Caki2 (cell line): ENCODE data around the gene GGTLC2. TPM values are rescaled to one million over a fixed set of nuclear protein-coding genes. Genes with fewer than 3 reads are reported as not detected.
A peak's percentile ranks its signal among the peaks of the same experiment; 100 is the strongest.
"Not testable (repeated sequence)": the region's sequence is repeated elsewhere in the genome, so short reads cannot be mapped to it uniquely, and the experiment has no call there.

Experiments used
- DNase-seq: peaks from one replicate; pipeline ENCODE4 v3.0.0-alpha.2; 2015; ENCODE audit warnings: low read depth
- in situ Hi-C: cut with HindIII; loops from 2 replicates; pipeline ENCODE4 v1.10.0; 2016; ENCODE audit warnings: low sequenced_read_pairs, low pct_unique_long_range_greater_than_20kb, mixed read lengths
- total RNA-seq: library from RNA; depleted of rRNA; stranded (reverse); fragments of >200 nt; shearing (Covaris generic); gene quantifications from 2 replicates; pipeline ENCODE4 v1.2.3, GENCODE V29; 2014; ENCODE audit warnings: low replicate concordance

The GGTLC2 gene
- total RNA-seq, 1 experiment from 2014 or later = 1.8 TPM

- DNase-seq = peak; percentile 87
- in situ Hi-C loops = not testable (repeated sequence)
Measured at GRCh38 chr22:22631223-22631652, 13.2 kb upstream of the GGTLC2 start.

DNA sequence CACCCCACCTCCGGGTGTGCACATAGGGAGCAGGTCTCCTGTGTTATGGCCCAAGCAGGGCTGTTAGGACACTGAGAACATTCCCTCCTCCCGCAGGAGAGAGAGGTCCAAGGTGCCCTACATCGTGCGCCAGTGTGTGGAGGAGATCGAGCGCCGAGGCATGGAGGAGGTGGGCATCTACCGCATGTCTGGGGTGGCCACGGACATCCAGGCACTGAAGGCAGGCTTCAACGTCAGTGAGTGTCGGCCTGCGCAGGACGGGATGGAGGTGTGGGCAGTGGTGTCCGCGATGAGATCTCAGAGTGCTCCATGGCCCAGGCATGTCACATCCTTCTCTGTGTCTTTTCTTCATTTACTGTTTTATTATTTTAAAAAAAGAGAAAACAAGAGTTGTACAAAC, 12.2 kb upstream of the GGTLC2 start:
- DNase-seq, in situ Hi-C loops: not testable (repeated sequence)

DNA sequence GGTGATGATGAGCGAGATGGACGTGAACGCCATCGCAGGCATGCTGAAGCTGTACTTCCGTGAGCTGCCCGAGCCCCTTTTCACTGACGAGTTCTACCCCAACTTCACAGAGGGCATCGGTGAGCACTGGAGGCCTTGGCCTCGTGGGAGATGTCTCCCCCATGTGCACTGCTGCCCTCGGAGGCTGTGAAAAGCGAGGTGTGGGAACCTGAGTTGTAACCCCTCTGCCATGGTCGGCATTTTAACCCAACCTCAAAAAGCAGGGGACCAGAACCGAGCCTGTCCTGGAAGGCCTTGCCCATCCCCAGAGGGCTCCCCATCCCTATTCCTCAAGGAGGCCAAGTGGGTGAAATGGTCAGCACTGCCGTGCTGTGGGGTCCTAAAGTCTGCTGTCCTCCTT, 10.9 kb upstream of the GGTLC2 start:
- DNase-seq, in situ Hi-C loops: not testable (repeated sequence)

- peak; percentile 49 for DNase-seq
- in situ Hi-C loops = not testable (repeated sequence)
Measured at GRCh38 chr22:22636260-22636659, 8.2 kb upstream of the GGTLC2 start.

- in situ Hi-C loops, DNase-seq: not testable (repeated sequence)
Measured at GRCh38 chr22:22638313-22638712, 6.1 kb upstream of the GGTLC2 start.

DNA sequence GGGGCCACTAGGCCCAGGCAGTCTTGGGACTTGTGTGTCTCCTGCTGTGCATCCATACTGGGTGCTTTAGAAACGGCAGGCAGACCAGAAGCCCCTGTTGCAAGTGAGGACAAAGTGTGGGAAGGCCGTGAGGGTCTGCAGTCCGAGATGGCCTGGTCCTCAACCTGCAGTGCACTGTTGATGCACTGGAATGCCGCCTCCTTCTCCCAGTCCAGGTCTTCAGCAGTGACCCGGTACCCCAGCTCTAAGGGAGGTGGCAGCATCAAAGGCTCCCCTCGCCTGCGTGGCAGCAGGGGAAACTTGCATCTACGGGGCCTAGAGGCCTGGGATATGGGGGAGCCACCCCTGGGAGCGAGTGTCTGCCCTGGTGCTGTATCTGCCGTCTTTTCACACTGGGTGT, 2.2 kb upstream of the GGTLC2 start:
- in situ Hi-C loops = not testable (repeated sequence)

GRCh38 chr22:22645969-22646368, 1.6 kb downstream of the GGTLC2 start:
- in situ Hi-C loops = not testable (repeated sequence)
- peak; percentile 17 for DNase-seq

More for the DNA sequence above, 2.2 kb upstream of the GGTLC2 start:
- DNase-seq = not testable (repeated sequence)

- DNase-seq, in situ Hi-C loops: not testable (repeated sequence)
Measured at GRCh38 chr22:22647952-22648351, 3.5 kb downstream of the GGTLC2 start.

GRCh38 chr22:22648863-22649536, 4.6 kb downstream of the GGTLC2 start:
- DNase-seq, in situ Hi-C loops: not testable (repeated sequence)

- in situ Hi-C loops, DNase-seq: not testable (repeated sequence)
Measured at GRCh38 chr22:22649761-22650160, 5.3 kb downstream of the GGTLC2 start.

- DNase-seq, in situ Hi-C loops: not testable (repeated sequence)
Measured at GRCh38 chr22:22650398-22650797, 6.0 kb downstream of the GGTLC2 start.

DNA sequence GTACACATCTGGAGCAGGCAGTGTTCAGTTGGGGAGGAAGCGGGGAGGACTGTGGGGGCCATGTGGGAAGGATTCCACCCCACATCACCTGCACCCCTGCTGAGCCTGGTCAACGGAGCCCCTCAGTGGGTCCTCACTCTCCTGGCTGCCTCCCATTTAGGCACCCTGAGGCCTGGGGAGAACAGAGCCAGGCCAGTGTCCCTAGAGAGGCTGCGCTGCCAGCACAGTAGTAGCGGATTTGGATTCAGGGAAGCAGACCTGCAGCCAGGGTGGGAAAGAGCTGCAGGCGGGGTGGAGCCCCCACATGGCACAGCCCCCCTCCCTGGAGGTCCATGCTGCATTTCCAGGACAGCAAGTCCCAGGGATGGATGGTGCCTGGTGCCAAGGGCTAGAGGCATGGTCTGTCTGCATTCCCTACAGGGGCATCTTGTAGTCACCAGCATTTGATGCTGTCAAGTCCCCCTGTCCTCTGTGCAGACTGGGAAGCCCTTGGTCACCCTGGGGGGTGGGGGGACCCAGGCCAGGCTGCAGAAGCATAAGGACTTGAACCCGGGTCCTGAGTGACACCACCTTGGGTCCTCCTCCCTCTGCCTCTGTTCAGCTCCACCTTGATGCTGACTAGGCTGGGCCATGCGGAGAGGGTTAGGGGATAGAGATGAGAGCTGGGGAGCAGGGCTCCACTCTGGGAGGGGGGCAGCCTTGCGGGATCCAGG, 6.5 kb downstream of the GGTLC2 start:
- DNase-seq, in situ Hi-C loops: not testable (repeated sequence)

- in situ Hi-C loops, DNase-seq: not testable (repeated sequence)
Measured at GRCh38 chr22:22651593-22651992, 7.2 kb downstream of the GGTLC2 start.

- DNase-seq, in situ Hi-C loops: not testable (repeated sequence)
Measured at GRCh38 chr22:22652102-22652501, 7.7 kb downstream of the GGTLC2 start.

DNA sequence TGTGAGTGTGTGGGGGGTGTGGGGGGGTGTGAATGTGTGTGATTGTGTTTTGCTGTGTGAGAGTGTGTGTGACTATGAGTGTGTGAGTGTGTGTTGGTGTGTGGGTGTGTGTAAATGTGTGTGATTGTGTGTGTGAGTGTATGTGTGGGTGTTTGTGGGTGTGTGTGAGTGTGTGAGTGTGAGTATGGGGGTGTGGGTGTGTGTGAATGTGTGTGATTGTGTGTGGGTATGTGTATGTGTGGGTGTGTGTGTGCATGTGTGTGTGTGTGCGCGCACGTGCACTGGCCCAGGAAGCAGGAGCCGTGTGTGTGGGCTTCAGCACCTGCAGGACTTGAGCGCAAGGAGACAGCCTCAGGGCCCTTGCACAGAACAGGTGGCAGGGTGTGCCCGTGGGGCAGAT, 8.2 kb downstream of the GGTLC2 start:
- DNase-seq, in situ Hi-C loops: not testable (repeated sequence)

GRCh38 chr22:22653677-22654381, 9.4 kb downstream of the GGTLC2 start:
- DNase-seq, in situ Hi-C loops: not testable (repeated sequence)

- in situ Hi-C loops = no loop called here
- DNase-seq = no peak
Measured at GRCh38 chr22:22655452-22656290, 11.3 kb downstream of the GGTLC2 start.

DNA sequence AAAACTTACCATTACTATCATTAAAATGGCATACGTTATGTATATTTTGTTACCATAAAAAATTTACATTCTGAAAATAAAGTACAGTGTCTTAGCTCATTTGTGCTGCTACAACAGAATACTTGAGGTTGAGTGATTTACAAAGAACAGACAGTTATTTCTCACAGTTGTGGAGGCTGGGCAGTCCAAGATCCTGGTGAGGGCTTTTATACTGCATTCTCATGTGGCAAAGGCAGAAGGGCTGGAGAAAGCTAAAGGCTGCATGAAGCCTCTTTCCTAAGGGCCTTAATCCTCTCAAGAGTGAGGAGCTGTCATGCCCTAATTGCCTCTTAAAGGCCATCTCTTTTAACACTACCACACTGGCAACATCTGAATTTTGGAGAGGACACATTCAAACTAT, 13.3 kb downstream of the GGTLC2 start:
- DNase-seq = no peak
- in situ Hi-C loops = no loop called here
